Smooth muscle cell (in vitro differentiated cells): ENCODE data around the gene FGFRL1. TPM values are rescaled to one million over a fixed set of nuclear protein-coding genes. Genes with fewer than 3 reads are reported as not detected.

Experiments used
- DNase-seq: peaks from one replicate; lab custom pipeline; 2025; ENCODE audit not compliant: unreplicated experiment; lab: John Stamatoyannopoulos, UW
- H2AFZ ChIP-seq: fragments of 200-600 bp; sonication (generic); 2 replicates; pipeline ENCODE4 v1.6.0; 2016; ENCODE audit warnings: antibody characterized with exemption, low read depth, mild to moderate bottlenecking
- H3F3A ChIP-seq: fragments of 200-600 bp; sonication (generic); 2 replicates; pipeline ENCODE4 v1.6.0; 2017; ENCODE audit warnings: antibody characterized with exemption, low read depth
- H3K27ac ChIP-seq: fragments of 200-600 bp; sonication (generic); 2 replicates; pipeline ENCODE4 v1.5.1; 2016; ENCODE audit warnings: low read depth, mild to moderate bottlenecking
- H3K27me3 ChIP-seq: fragments of 200-600 bp; sonication (generic); 2 replicates; pipeline ENCODE4 v1.6.1; 2016; ENCODE audit warnings: low read depth, mild to moderate bottlenecking
- H3K36me3 ChIP-seq: fragments of 200-600 bp; sonication (generic); 2 replicates; pipeline ENCODE4 v1.5.1; 2016; ENCODE audit warnings: low read depth
- H3K4me1 ChIP-seq: fragments of 200-600 bp; sonication (generic); 2 replicates; pipeline ENCODE4 v1.5.1; 2016; ENCODE audit warnings: low read depth
- H3K4me2 ChIP-seq: fragments of 200-600 bp; sonication (generic); 2 replicates; pipeline ENCODE4 v1.6.0; 2016; ENCODE audit warnings: mild to moderate bottlenecking
- H3K4me3 ChIP-seq: fragments of 200-600 bp; sonication (generic); 2 replicates; pipeline ENCODE4 v1.5.1; 2016; ENCODE audit warnings: mild to moderate bottlenecking
- H3K79me2 ChIP-seq: fragments of 200-600 bp; sonication (generic); 2 replicates; pipeline ENCODE4 v1.6.0; 2016; ENCODE audit warnings: low read depth, mild to moderate bottlenecking
- H3K9ac ChIP-seq: fragments of 200-600 bp; sonication (generic); 2 replicates; pipeline ENCODE4 v1.6.0; 2016; ENCODE audit warnings: low read depth
- H3K9me3 ChIP-seq: fragments of 200-600 bp; sonication (generic); replicated peaks from 2 replicates; pipeline ENCODE4 v1.5.1; 2016; ENCODE audit warnings: low read depth
- H4K20me1 ChIP-seq: fragments of 200-600 bp; sonication (generic); 2 replicates; pipeline ENCODE4 v1.6.0; 2016; ENCODE audit warnings: low read depth
- WGBS: methylation state at CpG from one replicate; pipeline ENCODE4 v1.1.7; 2016; ENCODE audit warnings: low lambda C conversion rate; 5-methylcytosine and 5-hydroxymethylcytosine counted together
- polyA plus RNA-seq: library from polyadenylated mRNA; unstranded; fragments of >200 nt; fragmentation: Nextera tagmentation; extraction: Ambion mirVana; gene quantifications from 2 replicates; pipeline ENCODE4 v1.2.1, GENCODE V29; 2016
- total RNA-seq: library from RNA; depleted of rRNA; stranded (reverse); fragments of >200 nt; gene quantifications from 2 replicates; pipeline ENCODE4 v1.2.3, GENCODE V29; 2014
- TF ChIP-seq, protein P1 (sequence below): fragments of 200-600 bp; sonication (generic); IDR thresholded peaks from 2 replicates; pipeline ENCODE4 v1.5.1; 2017; ENCODE audit warnings: borderline replicate concordance, mild to moderate bottlenecking, antibody characterized with exemption; ENCODE audit not compliant: insufficient read depth, poor library complexity, severe bottlenecking

The FGFRL1 gene
- total and polyA plus RNA-seq, 2 experiments from 2014 or later, result 16.1 to 30.7 TPM

DNA sequence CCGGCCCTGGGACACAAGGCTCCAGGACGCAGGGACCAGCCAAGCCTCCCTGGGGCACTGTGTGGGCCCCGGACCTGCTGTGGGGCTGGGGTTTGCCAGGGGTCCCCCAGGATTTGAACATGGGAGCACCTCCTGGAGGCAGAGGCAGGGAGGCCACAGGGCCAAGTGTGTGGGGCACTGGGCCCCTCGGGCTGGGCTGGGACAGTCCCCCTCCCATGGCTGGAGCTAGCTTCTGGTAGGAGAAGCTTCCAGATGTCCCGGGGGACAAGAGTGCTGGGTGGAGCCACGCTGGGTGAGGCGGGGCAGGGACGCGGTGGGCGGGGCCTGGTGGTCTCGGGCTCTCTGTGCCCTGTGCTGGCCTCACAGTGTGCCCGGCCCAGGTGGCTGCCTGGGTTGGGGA lies 18.6 kb downstream of the FGFRL1 start:
- H3F3A ChIP-seq, result no peaks in the 10 kb centered on the region
- no peaks in the 10 kb centered on the region for H4K20me1 ChIP-seq
- H3K27ac ChIP-seq, result no peak overlapping the region
- H3K4me1 ChIP-seq, result no peaks in the 10 kb centered on the region
- no peaks in the 10 kb centered on the region for H3K36me3 ChIP-seq
- no peaks in the 10 kb centered on the region for H3K9me3 ChIP-seq
- H3K27me3 ChIP-seq, result no peaks in the 10 kb centered on the region
- H3K9ac ChIP-seq, result no peak overlapping the region
- H3K4me3 ChIP-seq, result no peak overlapping the region
- no peak for DNase-seq
- no peak overlapping the region for H2AFZ ChIP-seq
- no peak overlapping the region for H3K4me2 ChIP-seq
- WGBS, result 84% methylated on average over 4 of the region's 12 CpGs
- H3K79me2 ChIP-seq, result no peaks in the 10 kb centered on the region
- TF ChIP-seq, protein P1, sequence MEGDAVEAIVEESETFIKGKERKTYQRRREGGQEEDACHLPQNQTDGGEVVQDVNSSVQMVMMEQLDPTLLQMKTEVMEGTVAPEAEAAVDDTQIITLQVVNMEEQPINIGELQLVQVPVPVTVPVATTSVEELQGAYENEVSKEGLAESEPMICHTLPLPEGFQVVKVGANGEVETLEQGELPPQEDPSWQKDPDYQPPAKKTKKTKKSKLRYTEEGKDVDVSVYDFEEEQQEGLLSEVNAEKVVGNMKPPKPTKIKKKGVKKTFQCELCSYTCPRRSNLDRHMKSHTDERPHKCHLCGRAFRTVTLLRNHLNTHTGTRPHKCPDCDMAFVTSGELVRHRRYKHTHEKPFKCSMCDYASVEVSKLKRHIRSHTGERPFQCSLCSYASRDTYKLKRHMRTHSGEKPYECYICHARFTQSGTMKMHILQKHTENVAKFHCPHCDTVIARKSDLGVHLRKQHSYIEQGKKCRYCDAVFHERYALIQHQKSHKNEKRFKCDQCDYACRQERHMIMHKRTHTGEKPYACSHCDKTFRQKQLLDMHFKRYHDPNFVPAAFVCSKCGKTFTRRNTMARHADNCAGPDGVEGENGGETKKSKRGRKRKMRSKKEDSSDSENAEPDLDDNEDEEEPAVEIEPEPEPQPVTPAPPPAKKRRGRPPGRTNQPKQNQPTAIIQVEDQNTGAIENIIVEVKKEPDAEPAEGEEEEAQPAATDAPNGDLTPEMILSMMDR, result no peak

DNA sequence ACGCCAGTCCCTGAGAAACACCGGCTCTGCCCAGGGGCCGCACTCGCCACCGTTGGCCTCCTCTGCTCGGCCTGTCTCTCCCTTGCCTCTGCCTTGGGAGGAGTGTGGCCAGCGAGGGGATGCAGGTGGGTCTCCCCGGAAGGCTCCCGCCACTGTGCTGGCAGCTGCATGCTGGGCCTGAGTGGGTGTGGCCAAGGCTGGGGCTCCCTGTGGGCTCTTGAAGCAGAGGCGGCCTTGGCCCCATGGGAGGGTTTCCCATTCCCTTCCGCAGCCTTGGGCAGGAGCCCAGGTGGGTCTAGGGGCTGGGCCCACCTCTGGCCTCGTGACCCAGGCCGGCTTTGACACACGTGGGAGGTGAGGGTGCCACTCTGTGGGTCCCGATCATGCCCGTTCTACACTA lies 19.1 kb downstream of the FGFRL1 start:
- H3K4me2 ChIP-seq, result no peak overlapping the region
- no peak overlapping the region for H3K9ac ChIP-seq
- no peaks in the 10 kb centered on the region for H4K20me1 ChIP-seq
- DNase-seq, result no peak
- H3K4me1 ChIP-seq, result no peaks in the 10 kb centered on the region
- H3K79me2 ChIP-seq, result no peaks in the 10 kb centered on the region
- H3K27ac ChIP-seq, result no peak overlapping the region
- WGBS, result 86% methylated on average over 15 of the region's 16 CpGs
- no peaks in the 10 kb centered on the region for H3K27me3 ChIP-seq
- no peaks in the 10 kb centered on the region for H3F3A ChIP-seq
- no peak overlapping the region for H2AFZ ChIP-seq
- H3K4me3 ChIP-seq, result no peak overlapping the region
- no peaks in the 10 kb centered on the region for H3K9me3 ChIP-seq
- TF ChIP-seq, protein P1, result no peak
- H3K36me3 ChIP-seq, result no peaks in the 10 kb centered on the region

DNA sequence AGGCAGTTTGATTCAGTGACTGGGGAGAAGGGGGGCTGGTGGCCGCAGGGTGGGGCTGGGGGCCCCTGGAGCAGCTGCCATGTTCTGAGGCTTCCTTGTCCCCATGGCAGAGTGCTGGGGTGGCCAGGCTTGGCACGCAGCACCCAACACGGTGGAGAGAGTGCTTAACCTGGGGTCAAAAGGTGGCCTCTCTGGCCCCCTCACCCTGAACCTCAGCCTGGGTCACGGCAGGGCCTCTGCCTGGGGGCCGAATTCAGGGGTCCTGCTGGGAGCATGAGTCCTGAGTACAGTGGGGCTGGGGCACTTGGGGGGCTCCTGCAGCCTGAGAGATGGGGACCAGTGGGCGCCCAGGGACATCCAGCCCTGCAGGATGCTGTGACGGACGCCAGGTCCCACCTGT lies 19.9 kb downstream of the FGFRL1 start:
- no peak for DNase-seq

More for the DNA sequence above, 19.9 kb downstream of the FGFRL1 start:
- no peaks in the 10 kb centered on the region for H4K20me1 ChIP-seq
- no peaks in the 10 kb centered on the region for H3K36me3 ChIP-seq
- no peaks in the 10 kb centered on the region for H3K79me2 ChIP-seq
- no peak overlapping the region for H3K4me3 ChIP-seq
- no peak overlapping the region for H3K4me2 ChIP-seq
- H3K9ac ChIP-seq, result no peak overlapping the region
- TF ChIP-seq, protein P1, result no peak
- no peak overlapping the region for H2AFZ ChIP-seq
- H3K27me3 ChIP-seq, result no peaks in the 10 kb centered on the region
- H3K27ac ChIP-seq, result no peak overlapping the region
- H3F3A ChIP-seq, result no peaks in the 10 kb centered on the region
- no peaks in the 10 kb centered on the region for H3K4me1 ChIP-seq
- 88% methylated on average over 7 of the region's 8 CpGs for WGBS
- H3K9me3 ChIP-seq, result no peaks in the 10 kb centered on the region
